HepG2 (cell line): ENCODE results near the gene METTL22. TPM values are rescaled to one million over a fixed set of nuclear protein-coding genes. Genes with fewer than 3 reads are reported as not detected.
A peak's percentile ranks its signal among the peaks of the same experiment; 100 is the strongest.

Source experiments
- ATF1 ChIP-seq: IDR thresholded peaks from 2 replicates; pipeline ENCODE4 v1.6.1; 2016; ENCODE audit warnings: mild to moderate bottlenecking, control low read depth
- CBX1 ChIP-seq: IDR thresholded peaks from one replicate; pipeline ENCODE4 v1.6.1; 2016; ENCODE audit warnings: antibody characterized with exemption, low read depth
- CEBPB ChIP-seq: IDR thresholded peaks from 2 replicates; pipeline ENCODE4 v1.6.1; 2011; ENCODE audit warnings: low read depth, low read length, improper control_type of control experiment, borderline replicate concordance
- MED13 ChIP-seq: sonication (generic); formaldehyde crosslinking; IDR thresholded peaks from 2 replicates; pipeline ENCODE4 v1.5.0; 2020; ENCODE audit warnings: missing genetic modification reagents
- SYNCRIP ChIP-seq: fragments of 200-400 bp; formaldehyde crosslinking; IDR thresholded peaks from 2 replicates; pipeline ENCODE4 v1.6.1; 2018; ENCODE audit warnings: mild to moderate bottlenecking, low read depth, low read length; ENCODE audit not compliant: insufficient read depth
- TBP ChIP-seq: sonication (generic); formaldehyde crosslinking; IDR thresholded peaks from 2 replicates; pipeline ENCODE4 v1.5.0; 2020; ENCODE audit warnings: missing genetic modification reagents
- ZFP36 ChIP-seq: fragments of 150-350 bp; IDR thresholded peaks from 2 replicates; pipeline ENCODE4 v1.6.1; 2018; ENCODE audit warnings: borderline replicate concordance, low read length, low read depth; ENCODE audit not compliant: partially characterized antibody
- ZMYM2 ChIP-seq: sonication (generic); formaldehyde crosslinking; IDR thresholded peaks from 2 replicates; pipeline ENCODE4 v1.8.0; 2022; ENCODE audit warnings: mild to moderate bottlenecking, missing genetic modification reagents
- ZNF232 ChIP-seq: sonication (generic); formaldehyde crosslinking; IDR thresholded peaks from 2 replicates; pipeline ENCODE4 v1.4.0; 2020; ENCODE audit warnings: missing genetic modification reagents, borderline replicate concordance
- ZNF251 ChIP-seq: sonication (generic); formaldehyde crosslinking; IDR thresholded peaks from 2 replicates; pipeline ENCODE4 v1.9.0; 2021; ENCODE audit warnings: mild to moderate bottlenecking, missing genetic modification reagents
- ZNF496 ChIP-seq: sonication (generic); formaldehyde crosslinking; IDR thresholded peaks from 2 replicates; pipeline ENCODE4 v1.8.1; 2023; ENCODE audit warnings: mild to moderate bottlenecking, moderate library complexity, missing genetic modification reagents; ENCODE audit not compliant: insufficient replicate concordance
- ZNF619 ChIP-seq: sonication (generic); formaldehyde crosslinking; IDR thresholded peaks from 2 replicates; pipeline ENCODE4 v1.4.0; 2020; ENCODE audit warnings: mild to moderate bottlenecking, missing genetic modification reagents
- polyA plus RNA-seq, 8 experiments: library from polyadenylated mRNA; depleted of rRNA in 3 of 8; stranded (reverse) in 7 of 8; unstranded in 1 of 8; fragments of >200 nt; fragmentation: Illumina TruSeq in 4 of 8; extraction: Trizol in 4 of 8; gene quantifications; 2 replicates each; pipeline versions ENCODE4 v1.2.1 to v1.2.3, GENCODE V29; 2011 to 2016; ENCODE audit warnings: low read depth in 4 of 8, missing spikeins in 1 of 8, mixed read lengths in 1 of 8; ENCODE audit not compliant: insufficient read depth in 1 of 8
- total RNA-seq, 5 experiments: library from RNA; depleted of rRNA; stranded (reverse); fragments of >200 nt; fragmentation: Illumina TruSeq; extraction: Trizol; gene quantifications; 2 replicates each; pipeline ENCODE4 v1.2.3, GENCODE V29; 2016; ENCODE audit warnings: low read depth in 1 of 5
- TF ChIP-seq, protein P1 (sequence below): sonication (generic); formaldehyde crosslinking; IDR thresholded peaks from 2 replicates; pipeline ENCODE4 v1.4.0; 2020; ENCODE audit warnings: missing genetic modification reagents, borderline replicate concordance
- TF ChIP-seq, protein P2 (sequence below): sonication (generic); formaldehyde crosslinking; IDR thresholded peaks from 2 replicates; pipeline ENCODE4 v1.5.1; 2020; ENCODE audit warnings: missing genetic modification reagents, mild to moderate bottlenecking, borderline replicate concordance
- TF ChIP-seq, protein P3 (sequence below): sonication (generic); formaldehyde crosslinking; IDR thresholded peaks from 2 replicates; pipeline ENCODE4 v1.8.0; 2022; ENCODE audit warnings: mild to moderate bottlenecking, missing genetic modification reagents, moderate library complexity
- TF ChIP-seq, protein P4 (sequence below): sonication (generic); formaldehyde crosslinking; IDR thresholded peaks from 2 replicates; pipeline ENCODE4 v1.5.1; 2020; ENCODE audit warnings: mild to moderate bottlenecking, missing genetic modification reagents, moderate library complexity

Gene METTL22
- total and polyA plus RNA-seq, 2 of the 13 experiments (the other 11 are each of a cell fraction or from before 2014, with no cell fraction given) = 36.2 to 94.8 TPM

DNA sequence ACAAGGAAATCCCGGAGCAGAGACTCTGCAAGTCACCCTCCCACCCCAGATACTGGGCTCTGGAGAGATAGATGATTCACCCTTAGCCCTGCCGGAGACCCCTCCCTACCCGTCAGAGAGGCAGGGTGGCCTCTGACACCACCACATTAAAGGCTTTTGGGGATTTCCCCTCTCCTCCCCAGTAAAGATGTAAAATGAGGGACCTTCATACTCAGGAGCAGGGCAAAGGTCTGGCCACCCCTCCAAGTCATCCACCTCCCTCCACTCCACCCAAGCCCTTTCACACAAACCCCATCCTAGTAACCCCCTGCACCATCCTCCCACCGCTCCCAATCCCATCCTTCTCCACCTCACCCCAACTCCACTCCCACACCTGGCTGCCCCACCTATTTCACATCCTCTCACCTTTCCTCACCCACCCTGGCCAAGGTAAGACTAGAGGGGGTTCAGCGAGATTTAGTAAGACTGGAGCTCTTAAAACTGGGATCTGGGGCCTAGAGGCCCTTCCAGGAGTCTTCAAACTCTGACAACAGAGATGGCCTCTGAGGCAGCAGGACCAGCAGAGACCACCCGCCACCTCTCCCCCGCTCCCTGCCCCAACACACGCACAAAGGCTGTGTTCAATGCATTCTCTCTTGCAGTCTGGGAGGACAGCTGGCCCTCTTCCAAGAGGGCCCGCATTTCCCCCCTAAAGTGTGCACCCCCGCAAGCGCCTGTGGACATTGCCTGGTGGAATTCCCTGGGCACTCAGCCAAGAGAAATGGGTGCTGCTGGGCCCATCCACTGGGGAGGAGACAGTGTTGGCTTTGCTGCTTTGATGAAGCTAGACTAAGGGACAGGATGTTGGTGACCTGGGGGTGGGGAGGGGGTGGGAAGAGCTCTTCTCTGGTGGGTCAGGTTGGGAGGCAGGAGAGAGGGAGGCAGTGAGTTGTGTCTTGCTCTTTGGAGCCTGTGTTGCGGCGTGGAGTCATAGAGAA is 54.0 kb downstream of the METTL22 start (continued):
- TF ChIP-seq MED13 (CRISPR knock-in tag) = no peak
- TF ChIP-seq ATF1 (CRISPR knock-in tag) = no peak
- TF ChIP-seq CBX1 = peak; percentile 45
- no peak for TF ChIP-seq ZNF619 (CRISPR knock-in tag)
- no peak for TF ChIP-seq ZNF251 (CRISPR knock-in tag)
- no peak for TF ChIP-seq TBP (CRISPR knock-in tag)
- TF ChIP-seq ZNF496 (CRISPR knock-in tag) = no peak
- TF ChIP-seq, protein P1, sequence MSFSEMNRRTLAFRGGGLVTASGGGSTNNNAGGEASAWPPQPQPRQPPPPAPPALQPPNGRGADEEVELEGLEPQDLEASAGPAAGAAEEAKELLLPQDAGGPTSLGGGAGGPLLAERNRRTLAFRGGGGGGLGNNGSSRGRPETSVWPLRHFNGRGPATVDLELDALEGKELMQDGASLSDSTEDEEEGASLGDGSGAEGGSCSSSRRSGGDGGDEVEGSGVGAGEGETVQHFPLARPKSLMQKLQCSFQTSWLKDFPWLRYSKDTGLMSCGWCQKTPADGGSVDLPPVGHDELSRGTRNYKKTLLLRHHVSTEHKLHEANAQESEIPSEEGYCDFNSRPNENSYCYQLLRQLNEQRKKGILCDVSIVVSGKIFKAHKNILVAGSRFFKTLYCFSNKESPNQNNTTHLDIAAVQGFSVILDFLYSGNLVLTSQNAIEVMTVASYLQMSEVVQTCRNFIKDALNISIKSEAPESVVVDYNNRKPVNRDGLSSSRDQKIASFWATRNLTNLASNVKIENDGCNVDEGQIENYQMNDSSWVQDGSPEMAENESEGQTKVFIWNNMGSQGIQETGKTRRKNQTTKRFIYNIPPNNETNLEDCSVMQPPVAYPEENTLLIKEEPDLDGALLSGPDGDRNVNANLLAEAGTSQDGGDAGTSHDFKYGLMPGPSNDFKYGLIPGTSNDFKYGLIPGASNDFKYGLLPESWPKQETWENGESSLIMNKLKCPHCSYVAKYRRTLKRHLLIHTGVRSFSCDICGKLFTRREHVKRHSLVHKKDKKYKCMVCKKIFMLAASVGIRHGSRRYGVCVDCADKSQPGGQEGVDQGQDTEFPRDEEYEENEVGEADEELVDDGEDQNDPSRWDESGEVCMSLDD (CRISPR knock-in tag) = peak; percentile 91; the same call in 1 of the 2 replicates
- TF ChIP-seq, protein P2, sequence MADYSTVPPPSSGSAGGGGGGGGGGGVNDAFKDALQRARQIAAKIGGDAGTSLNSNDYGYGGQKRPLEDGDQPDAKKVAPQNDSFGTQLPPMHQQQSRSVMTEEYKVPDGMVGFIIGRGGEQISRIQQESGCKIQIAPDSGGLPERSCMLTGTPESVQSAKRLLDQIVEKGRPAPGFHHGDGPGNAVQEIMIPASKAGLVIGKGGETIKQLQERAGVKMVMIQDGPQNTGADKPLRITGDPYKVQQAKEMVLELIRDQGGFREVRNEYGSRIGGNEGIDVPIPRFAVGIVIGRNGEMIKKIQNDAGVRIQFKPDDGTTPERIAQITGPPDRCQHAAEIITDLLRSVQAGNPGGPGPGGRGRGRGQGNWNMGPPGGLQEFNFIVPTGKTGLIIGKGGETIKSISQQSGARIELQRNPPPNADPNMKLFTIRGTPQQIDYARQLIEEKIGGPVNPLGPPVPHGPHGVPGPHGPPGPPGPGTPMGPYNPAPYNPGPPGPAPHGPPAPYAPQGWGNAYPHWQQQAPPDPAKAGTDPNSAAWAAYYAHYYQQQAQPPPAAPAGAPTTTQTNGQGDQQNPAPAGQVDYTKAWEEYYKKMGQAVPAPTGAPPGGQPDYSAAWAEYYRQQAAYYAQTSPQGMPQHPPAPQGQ = no peak
- 0 out of 2 replicates have a peak, but pooled peaks have one; percentile 28 for TF ChIP-seq ZNF232
- TF ChIP-seq SYNCRIP = no peak
- no peak for TF ChIP-seq CEBPB
- no peak for TF ChIP-seq ZMYM2 (CRISPR knock-in tag)
- TF ChIP-seq ZFP36 = no peak
- TF ChIP-seq, protein P3, sequence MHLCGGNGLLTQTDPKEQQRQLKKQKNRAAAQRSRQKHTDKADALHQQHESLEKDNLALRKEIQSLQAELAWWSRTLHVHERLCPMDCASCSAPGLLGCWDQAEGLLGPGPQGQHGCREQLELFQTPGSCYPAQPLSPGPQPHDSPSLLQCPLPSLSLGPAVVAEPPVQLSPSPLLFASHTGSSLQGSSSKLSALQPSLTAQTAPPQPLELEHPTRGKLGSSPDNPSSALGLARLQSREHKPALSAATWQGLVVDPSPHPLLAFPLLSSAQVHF (CRISPR knock-in tag) = no peak
- TF ChIP-seq, protein P4, sequence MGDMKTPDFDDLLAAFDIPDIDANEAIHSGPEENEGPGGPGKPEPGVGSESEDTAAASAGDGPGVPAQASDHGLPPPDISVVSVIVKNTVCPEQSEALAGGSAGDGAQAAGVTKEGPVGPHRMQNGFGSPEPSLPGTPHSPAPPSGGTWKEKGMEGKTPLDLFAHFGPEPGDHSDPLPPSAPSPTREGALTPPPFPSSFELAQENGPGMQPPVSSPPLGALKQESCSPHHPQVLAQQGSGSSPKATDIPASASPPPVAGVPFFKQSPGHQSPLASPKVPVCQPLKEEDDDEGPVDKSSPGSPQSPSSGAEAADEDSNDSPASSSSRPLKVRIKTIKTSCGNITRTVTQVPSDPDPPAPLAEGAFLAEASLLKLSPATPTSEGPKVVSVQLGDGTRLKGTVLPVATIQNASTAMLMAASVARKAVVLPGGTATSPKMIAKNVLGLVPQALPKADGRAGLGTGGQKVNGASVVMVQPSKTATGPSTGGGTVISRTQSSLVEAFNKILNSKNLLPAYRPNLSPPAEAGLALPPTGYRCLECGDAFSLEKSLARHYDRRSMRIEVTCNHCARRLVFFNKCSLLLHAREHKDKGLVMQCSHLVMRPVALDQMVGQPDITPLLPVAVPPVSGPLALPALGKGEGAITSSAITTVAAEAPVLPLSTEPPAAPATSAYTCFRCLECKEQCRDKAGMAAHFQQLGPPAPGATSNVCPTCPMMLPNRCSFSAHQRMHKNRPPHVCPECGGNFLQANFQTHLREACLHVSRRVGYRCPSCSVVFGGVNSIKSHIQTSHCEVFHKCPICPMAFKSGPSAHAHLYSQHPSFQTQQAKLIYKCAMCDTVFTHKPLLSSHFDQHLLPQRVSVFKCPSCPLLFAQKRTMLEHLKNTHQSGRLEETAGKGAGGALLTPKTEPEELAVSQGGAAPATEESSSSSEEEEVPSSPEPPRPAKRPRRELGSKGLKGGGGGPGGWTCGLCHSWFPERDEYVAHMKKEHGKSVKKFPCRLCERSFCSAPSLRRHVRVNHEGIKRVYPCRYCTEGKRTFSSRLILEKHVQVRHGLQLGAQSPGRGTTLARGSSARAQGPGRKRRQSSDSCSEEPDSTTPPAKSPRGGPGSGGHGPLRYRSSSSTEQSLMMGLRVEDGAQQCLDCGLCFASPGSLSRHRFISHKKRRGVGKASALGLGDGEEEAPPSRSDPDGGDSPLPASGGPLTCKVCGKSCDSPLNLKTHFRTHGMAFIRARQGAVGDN = peak; percentile 74
